Measurements from ENCODE around the gene PPIL6. TPM values are rescaled to one million over a fixed set of nuclear protein-coding genes. Genes with fewer than 3 reads are reported as not detected.

The PPIL6 gene
- 0.94 and 5.3 TPM in 2 replicates for total RNA-seq

DNA sequence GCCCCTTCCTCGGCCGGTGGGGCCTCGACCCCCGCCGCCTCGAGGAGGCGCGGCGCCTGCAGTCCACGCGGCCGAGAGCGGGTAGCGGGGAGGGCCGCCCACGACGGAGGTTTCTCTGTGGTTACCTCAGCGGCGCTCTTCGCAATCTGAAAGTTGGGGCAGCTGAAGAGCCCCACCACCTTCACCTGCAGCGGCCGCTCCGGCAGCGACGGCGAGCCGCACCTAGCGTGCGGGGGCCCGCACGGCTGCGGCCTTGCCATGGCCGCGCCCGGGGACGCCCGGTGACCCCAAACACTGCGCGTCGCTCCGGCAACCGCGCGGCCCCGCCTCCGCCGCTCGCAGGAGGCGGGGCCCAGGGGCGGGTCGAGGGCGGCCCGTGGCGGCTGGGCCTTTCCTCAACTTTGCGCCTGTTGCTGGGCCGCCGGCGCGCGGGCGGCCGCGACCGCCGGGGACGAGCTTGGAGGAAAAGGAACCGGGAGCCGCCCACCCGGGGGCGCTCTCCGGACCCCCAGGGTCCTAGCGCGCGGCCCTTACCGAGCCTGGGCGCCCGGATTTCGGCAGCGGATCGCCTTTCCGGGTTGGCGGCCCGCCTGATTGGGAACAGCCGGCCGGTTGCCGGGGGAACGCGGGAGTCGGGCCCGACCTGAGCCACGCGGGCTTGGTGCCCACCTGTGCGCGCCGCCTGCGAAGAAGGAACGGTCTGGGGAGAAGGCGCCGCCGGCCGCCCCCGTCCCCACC lies at the start of gene PPIL6, which contains the start of gene SMPD2:
PPIL6 (minus strand) TSS at position 298 of the 738 bp plus-strand sequence; CDS start at position 260, 38 bp downstream.
SMPD2 (plus strand) TSS at position 394 of the 738 bp plus-strand sequence. CDS start 398 bp downstream, outside the sequence.

DNA sequence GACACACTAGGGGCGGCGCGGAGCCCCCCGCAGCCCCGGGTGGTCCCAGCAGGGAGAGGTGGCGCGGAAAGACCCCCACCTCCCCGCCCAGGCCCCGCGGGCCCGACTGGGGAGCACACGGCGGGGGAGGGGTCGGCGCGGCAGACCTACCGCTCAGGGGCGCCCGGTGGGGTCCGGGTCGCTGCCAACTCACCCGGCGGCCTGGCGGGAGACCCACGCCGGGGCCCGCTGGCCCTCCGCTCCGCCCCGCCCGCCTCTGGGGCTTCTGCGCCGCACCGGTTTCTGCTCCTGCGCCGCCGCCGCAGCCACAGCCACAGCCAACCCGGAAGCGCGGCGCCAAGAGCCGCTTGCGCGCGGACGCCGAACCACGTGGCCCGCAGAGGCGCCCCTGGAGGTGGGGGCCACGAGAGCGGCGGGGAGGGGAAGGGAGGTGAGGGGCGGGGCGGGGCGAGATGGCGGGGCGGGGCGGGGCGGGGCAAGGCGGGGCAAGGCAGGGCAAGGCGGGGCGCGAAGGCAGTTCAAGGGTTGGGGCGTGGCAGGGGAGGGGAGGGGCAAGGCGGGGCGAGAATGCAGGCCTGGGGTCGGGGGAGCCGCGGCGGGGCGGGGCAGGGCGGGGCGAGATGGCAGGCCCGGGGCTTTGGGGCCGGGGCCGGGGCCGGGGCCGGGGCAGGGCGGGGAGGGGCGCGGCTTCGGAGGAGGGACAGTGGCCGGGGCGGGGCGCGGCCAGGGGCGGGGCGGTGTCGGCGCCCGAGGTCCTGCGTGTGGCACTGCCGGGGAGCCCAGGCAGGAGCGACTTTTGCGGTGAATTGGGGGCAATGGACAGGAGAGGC lies 42.7 kb upstream of the PPIL6 start, which contains the start of gene ZBTB24:
ZBTB24 (minus strand) TSS at position 315 of the 830 bp plus-strand sequence. CDS start 1,193 bp downstream, outside the sequence.

GRCh38 chr6:109455437-109456110 lies 15.1 kb upstream of the PPIL6 start, which contains the start of gene MICAL1:
Gene MICAL1 (minus strand): TSS chr6:109455772. CDS start chr6:109454196, 1,576 bp downstream.

GRCh38 chr6:109381747-109382575 lies 58.5 kb downstream of the PPIL6 start, which contains the start of gene CD164:
Gene CD164 (minus strand): TSS chr6:109382467. CDS start chr6:109382378, 89 bp downstream.

Other genes with a start within 250 kb of the PPIL6 start
- 180 and 189 TPM in 2 replicates for gene CD164, start 58.2 kb downstream of the PPIL6 start, total RNA-seq
- gene SMPD2, start 96 bp upstream of the PPIL6 start, total RNA-seq, result 4.3 and 8.3 TPM in 2 replicates
- gene MICAL1, start 15.1 kb upstream of the PPIL6 start, total RNA-seq, result 41.2 and 73.8 TPM in 2 replicates
- 4.9 and 5.6 TPM in 2 replicates for gene ZBTB24, start 42.6 kb upstream of the PPIL6 start, total RNA-seq

Measured in pericardium fibroblast (primary cell).